ENCODE measurements around the gene NDUFV2. TPM values are rescaled to one million over a fixed set of nuclear protein-coding genes. Genes with fewer than 3 reads are reported as not detected.

Gene NDUFV2
- total RNA-seq, 1 donor from 2014 or later = 124 TPM

DNA sequence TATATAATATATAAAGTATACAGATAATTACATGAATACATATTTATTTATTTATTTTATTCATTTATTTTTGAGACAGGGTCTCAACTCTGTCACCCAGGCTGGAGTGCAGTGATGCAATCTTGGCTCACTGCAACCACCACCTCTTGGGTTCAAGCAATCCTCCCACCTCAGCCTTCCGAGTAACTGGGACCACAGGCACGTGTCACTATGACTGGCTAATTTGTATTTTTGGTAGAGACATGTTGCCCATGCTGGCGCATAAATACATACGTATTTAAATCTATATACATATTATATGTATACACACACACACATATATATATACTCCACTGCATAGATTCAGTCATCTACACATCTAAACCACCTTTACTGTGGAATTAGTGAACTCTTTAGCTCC is 20.6 kb upstream of the NDUFV2 start:
- Mint-ChIP-seq H3K27ac (no peak overlapping the region), H3K27me3 (no peaks in the 10 kb centered on the region), H3K9me3 (ENCODE audit: low read depth) (no peaks in the 10 kb centered on the region), H3K4me3 (ENCODE audit: low read depth) (no peak overlapping the region), H3K36me3 (ENCODE audit: insufficient read depth) (no peaks in the 10 kb centered on the region), H3K4me1 (ENCODE audit: low read depth) (no peaks in the 10 kb centered on the region)
- TF ChIP-seq, protein P1, sequence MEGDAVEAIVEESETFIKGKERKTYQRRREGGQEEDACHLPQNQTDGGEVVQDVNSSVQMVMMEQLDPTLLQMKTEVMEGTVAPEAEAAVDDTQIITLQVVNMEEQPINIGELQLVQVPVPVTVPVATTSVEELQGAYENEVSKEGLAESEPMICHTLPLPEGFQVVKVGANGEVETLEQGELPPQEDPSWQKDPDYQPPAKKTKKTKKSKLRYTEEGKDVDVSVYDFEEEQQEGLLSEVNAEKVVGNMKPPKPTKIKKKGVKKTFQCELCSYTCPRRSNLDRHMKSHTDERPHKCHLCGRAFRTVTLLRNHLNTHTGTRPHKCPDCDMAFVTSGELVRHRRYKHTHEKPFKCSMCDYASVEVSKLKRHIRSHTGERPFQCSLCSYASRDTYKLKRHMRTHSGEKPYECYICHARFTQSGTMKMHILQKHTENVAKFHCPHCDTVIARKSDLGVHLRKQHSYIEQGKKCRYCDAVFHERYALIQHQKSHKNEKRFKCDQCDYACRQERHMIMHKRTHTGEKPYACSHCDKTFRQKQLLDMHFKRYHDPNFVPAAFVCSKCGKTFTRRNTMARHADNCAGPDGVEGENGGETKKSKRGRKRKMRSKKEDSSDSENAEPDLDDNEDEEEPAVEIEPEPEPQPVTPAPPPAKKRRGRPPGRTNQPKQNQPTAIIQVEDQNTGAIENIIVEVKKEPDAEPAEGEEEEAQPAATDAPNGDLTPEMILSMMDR (IDR thresholded peaks at IDR 0.05; ENCODE audit: unreplicated experiment) = no peak
- DNase-seq (ENCODE audit: low spot score, unreplicated experiment) = no peak

GRCh38 chr18:9082711-9083510 is 19.6 kb upstream of the NDUFV2 start:
- H3K27me3 Mint-ChIP-seq = no peaks in the 10 kb centered on the region
- H3K4me1 Mint-ChIP-seq (ENCODE audit: low read depth) = no peaks in the 10 kb centered on the region
- no peaks in the 10 kb centered on the region for H3K9me3 Mint-ChIP-seq (ENCODE audit: low read depth)
- TF ChIP-seq, protein P1 (IDR thresholded peaks at IDR 0.05; ENCODE audit: unreplicated experiment) = no peak
- H3K27ac Mint-ChIP-seq = no peak overlapping the region
- no peaks in the 10 kb centered on the region for H3K36me3 Mint-ChIP-seq (ENCODE audit: insufficient read depth)
- no peak for DNase-seq (ENCODE audit: low spot score, unreplicated experiment)
- H3K4me3 Mint-ChIP-seq (ENCODE audit: low read depth) = no peak overlapping the region

GRCh38 chr18:9086015-9086414 is 16.5 kb upstream of the NDUFV2 start:
- Mint-ChIP-seq H3K4me3 (ENCODE audit: low read depth) (no peak overlapping the region), H3K9me3 (ENCODE audit: low read depth) (no peaks in the 10 kb centered on the region), H3K4me1 (ENCODE audit: low read depth) (no peaks in the 10 kb centered on the region), H3K27me3 (no peaks in the 10 kb centered on the region), H3K36me3 (ENCODE audit: insufficient read depth) (no peaks in the 10 kb centered on the region), H3K27ac (no peak overlapping the region)
- DNase-seq (ENCODE audit: low spot score, unreplicated experiment) = no peak
- TF ChIP-seq, protein P1 (IDR thresholded peaks at IDR 0.05; ENCODE audit: unreplicated experiment) = no peak

GRCh38 chr18:9086624-9087023 is 15.9 kb upstream of the NDUFV2 start:
- Mint-ChIP-seq H3K27ac (no peak overlapping the region), H3K4me3 (ENCODE audit: low read depth) (no peak overlapping the region)
- TF ChIP-seq, protein P1 (IDR thresholded peaks at IDR 0.05; ENCODE audit: unreplicated experiment) = no peak

GRCh38 chr18:9087144-9087543 is 15.4 kb upstream of the NDUFV2 start:
- Mint-ChIP-seq H3K4me1 (ENCODE audit: low read depth) (no peaks in the 10 kb centered on the region), H3K9me3 (ENCODE audit: low read depth) (no peaks in the 10 kb centered on the region), H3K36me3 (ENCODE audit: insufficient read depth) (no peaks in the 10 kb centered on the region), H3K27me3 (no peaks in the 10 kb centered on the region), H3K27ac (no peak overlapping the region), H3K4me3 (ENCODE audit: low read depth) (no peak overlapping the region)
- TF ChIP-seq, protein P1 (IDR thresholded peaks at IDR 0.05; ENCODE audit: unreplicated experiment) = no peak
- DNase-seq (ENCODE audit: low spot score, unreplicated experiment) = no peak

More at GRCh38 chr18:9086624-9087023, 15.9 kb upstream of the NDUFV2 start:
- H3K27me3 Mint-ChIP-seq = no peaks in the 10 kb centered on the region
- H3K4me1 Mint-ChIP-seq (ENCODE audit: low read depth) = no peaks in the 10 kb centered on the region
- no peaks in the 10 kb centered on the region for H3K9me3 Mint-ChIP-seq (ENCODE audit: low read depth)
- DNase-seq (ENCODE audit: low spot score, unreplicated experiment) = no peak
- H3K36me3 Mint-ChIP-seq (ENCODE audit: insufficient read depth) = no peaks in the 10 kb centered on the region
